Stimulated activated CD8-positive, alpha-beta memory T cell treated with anti-CD3 and anti-CD28 coated beads, Interleukin-7, amount 100 ng/mL, for 1 hour (primary cell): ENCODE results near the gene ADIPOQ.
A peak's percentile ranks its signal among the peaks of the same experiment; 100 is the strongest.
"Not testable (repeated sequence)": the region's sequence is repeated elsewhere in the genome, so short reads cannot be mapped to it uniquely, and the experiment has no call there.

ENCODE experiments used
- DNase-seq, 2 donors: peaks; one replicate each; pipeline ENCODE4 v3.0.0-alpha.2; 2020; ENCODE audit warnings: low read depth in 2 of 2

Gene ADIPOQ

DNA sequence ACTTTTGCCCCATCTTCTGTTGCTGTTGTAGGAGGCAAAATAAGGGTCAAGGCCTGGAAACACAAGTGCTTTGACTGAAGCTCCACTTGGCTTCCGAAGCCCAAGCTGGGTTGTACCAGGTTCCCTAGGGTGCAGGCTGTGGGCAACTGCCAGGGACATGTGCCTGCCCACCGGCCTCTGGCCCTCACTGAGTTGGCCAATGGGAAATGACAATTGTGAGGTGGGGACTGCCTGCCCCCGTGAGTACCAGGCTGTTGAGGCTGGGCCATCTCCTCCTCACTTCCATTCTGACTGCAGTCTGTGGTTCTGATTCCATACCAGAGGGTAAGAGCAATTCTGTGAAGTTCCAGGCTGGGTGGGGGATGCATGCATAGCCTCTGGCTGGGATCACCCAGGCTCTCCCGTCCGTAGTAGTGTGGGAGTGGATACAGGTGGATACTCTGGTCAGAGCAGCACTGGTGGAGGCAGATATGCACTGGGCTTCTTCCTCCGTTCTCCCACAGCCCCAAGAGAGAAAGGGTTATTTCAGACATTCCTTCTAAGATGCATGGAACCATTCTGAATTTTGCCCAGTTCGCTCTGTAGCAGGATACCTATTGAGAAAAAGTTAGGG is at the start of gene ADIPOQ:
Gene ADIPOQ, plus strand, starts transcription at position 285 of the 613 bp plus-strand sequence. CDS start 10,349 bp downstream, outside the sequence.
- no peak for DNase-seq

GRCh38 chr3:186798239-186798874 is 44.2 kb upstream of the ADIPOQ start:
- no peak for DNase-seq

GRCh38 chr3:186800285-186800684 is 42.2 kb upstream of the ADIPOQ start:
- DNase-seq: no peak

DNA sequence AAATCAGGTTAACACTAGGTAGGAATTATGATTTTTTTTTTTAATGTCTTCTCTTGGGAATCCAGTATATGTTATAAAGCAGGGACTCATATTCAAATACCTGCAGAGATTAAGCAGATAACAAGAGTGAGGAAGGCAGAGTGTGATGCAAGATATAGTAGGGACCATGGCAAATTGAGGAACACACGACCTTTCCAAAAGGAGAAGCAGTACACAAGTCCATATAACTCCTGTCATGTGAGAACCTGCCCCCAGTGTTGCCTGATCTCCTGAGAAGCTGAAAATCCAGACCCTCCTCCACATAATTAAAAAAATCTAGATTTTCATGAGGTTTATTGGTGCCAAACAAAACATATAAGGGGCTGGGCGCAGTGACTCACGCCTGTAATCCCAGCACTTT is 39.8 kb upstream of the ADIPOQ start:
- DNase-seq: no peak

GRCh38 chr3:186803447-186803846 is 39.1 kb upstream of the ADIPOQ start:
- DNase-seq: not testable (repeated sequence)

GRCh38 chr3:186806089-186807055 is 36.1 kb upstream of the ADIPOQ start, which contains the start of gene RFC4:
Gene RFC4 (minus strand): TSS chr3:186806482. CDS start chr3:186804713, 1,769 bp downstream.
- DNase-seq: peak; percentile 72 to 74

- no peak for DNase-seq
Observed at GRCh38 chr3:186807231-186807630, 35.3 kb upstream of the ADIPOQ start.

DNA sequence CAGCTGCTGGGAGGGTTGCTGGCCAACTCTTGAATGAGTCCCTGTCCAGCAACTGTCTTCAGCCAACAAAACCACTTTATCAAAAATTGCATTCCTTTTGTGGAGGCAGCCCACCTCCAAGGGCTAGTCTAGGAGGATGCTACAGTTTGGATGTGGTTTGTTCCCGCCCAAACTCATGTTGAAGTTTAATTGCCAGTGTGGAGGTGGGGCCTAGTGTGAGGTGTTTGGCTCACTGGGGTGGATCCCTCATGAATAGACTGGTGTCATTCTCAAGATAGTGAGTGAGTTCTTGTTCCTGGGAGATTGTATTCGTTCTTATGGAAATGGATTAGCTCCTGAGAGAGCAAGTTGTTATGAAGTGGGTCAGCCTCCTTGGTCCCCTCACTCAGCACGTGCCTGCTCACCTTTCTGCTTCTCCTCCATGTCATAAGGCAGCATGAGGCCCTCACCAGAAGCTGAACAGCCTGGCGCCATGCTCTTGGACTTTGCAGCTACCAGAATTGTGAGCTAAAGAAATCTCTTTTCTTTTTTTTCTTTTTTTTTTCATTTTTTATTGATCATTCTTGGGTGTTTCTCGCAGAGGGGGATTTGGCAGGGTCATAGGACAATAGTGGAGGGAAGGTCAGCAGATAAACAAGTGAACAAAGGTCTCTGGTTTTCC is 32.0 kb upstream of the ADIPOQ start:
- DNase-seq: no peak

GRCh38 chr3:186811313-186811712 is 31.2 kb upstream of the ADIPOQ start:
- not testable (repeated sequence) for DNase-seq

- DNase-seq: no peak
Observed at GRCh38 chr3:186814100-186814499, 28.4 kb upstream of the ADIPOQ start.

DNA sequence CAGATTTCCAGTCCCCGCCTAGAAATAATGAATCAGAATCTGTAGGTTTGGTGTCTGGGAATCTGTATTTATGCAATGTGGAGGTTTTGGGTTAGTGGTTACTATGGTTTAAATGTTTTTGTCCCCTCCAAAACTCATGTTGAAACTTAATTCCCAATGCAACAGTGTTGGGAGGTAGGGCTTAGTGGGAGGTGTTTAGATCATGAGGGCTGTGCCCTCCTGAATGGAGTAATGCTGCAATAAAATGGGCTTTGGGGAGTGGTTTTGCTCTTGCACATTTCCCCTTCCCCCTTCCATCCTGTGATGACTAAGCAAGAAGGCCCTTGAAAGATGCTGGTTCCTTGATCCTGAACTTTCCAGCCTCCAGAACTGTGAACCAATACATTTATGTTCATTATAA is 27.1 kb upstream of the ADIPOQ start:
- no peak for DNase-seq

DNA sequence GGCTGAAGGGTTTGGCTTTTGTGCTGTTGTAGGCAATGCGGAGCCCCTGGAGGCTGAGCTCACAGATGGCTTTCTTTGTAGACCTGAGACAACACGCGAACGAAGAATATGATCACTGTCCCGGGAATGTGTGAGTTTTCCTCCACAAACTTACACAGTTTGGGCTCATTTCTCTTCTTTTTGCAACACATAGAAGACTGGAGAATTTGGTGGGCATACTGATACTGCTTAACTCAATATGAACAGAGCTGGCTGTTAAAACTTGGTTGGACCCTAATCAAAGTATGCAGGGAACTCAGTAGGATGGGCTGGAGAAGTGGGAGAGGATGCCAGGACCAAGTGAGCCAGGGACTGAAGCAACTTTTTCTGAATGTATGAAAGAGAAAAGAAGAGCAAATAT is 24.0 kb upstream of the ADIPOQ start:
- DNase-seq: no peak

- DNase-seq: no peak
Observed at GRCh38 chr3:186818956-186819355, 23.6 kb upstream of the ADIPOQ start.

- no peak for DNase-seq
Observed at GRCh38 chr3:186821429-186822387, 20.8 kb upstream of the ADIPOQ start.

DNA sequence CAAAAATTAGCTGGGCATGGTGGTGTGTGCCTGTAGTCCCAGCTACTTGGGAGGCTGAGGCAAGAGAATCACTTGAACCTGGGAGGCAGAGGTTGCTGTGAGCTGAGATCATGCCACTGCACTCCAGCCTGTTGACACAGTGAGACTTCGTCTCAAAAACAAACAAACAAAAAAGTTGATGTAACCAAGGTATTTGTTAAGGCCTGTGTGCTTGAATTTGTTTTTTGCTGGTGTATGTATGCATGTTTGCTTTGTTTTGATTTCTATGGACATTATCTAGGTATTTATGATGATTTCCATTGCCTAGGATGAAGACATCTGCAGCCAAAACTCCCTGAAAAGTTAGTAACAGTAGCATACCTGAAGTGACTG is 20.1 kb upstream of the ADIPOQ start:
- DNase-seq: not testable (repeated sequence)

DNA sequence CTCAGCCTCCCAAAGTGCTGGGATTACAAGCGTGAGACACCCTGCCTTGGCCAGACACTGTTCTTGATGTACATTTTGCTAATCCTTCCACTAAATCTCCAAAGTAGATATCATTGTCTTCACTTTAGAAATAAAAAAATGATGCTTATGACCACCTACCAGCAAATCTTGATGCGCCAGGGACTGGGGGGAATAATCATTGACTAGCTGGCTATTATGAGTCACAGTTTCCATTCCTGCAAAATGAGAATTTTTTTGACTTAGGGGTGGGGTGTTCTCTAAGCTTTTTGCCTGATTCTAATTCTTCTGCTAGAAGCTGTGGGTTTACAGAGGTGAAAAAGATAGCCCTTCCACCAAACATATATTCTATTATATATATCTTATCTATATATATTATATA is 19.1 kb upstream of the ADIPOQ start:
- DNase-seq: no peak

- no peak for DNase-seq
Observed at GRCh38 chr3:186824430-186825139, 17.9 kb upstream of the ADIPOQ start.

- DNase-seq: no peak
Observed at GRCh38 chr3:186825294-186825821, 17.2 kb upstream of the ADIPOQ start.

DNA sequence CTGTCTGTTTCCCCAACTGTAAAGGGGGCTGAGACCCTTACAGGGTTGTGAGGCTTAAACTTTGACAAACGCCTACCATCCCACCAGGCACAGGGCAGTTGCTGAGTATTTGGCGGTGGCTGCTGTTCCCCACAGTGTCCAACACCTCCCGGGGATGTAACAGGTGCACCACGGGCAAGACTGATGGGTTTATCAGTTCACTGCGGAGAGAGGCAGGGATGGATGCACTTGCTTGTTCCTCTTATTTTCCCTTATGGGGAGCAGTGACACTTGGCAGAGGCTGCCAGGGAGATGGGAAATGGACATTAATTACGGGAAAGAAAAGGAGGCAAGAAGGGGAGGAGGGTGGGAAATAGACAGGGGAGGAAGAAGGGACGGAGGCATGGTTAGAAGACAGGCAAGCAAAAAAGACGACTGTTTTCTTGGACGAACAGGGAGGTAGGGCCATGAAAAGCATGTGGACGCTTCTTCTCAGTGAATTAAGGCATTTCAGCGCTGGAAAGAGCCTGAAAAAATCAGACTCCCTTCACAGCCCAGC is 16.6 kb upstream of the ADIPOQ start:
- no peak for DNase-seq
